22Rv1 (cell line): Measurements from ENCODE around the gene S100B.
A peak's percentile ranks its signal among the peaks of the same experiment; 100 is the strongest.

Experiments
- H3K27ac ChIP-seq: fragments of 450-650 bp; 2 replicates; pipeline ENCODE4 v1.5.1; 2017
- ZFX ChIP-seq: fragments of 450-650 bp; IDR thresholded peaks from 2 replicates; pipeline ENCODE4 v1.6.1; 2017; ENCODE audit warnings: antibody characterized with exemption, borderline replicate concordance
- TF ChIP-seq, protein P1 (sequence below): fragments of 450-650 bp; IDR thresholded peaks from 2 replicates; pipeline ENCODE4 v1.5.1; 2017; ENCODE audit warnings: mild to moderate bottlenecking

S100B gene

DNA sequence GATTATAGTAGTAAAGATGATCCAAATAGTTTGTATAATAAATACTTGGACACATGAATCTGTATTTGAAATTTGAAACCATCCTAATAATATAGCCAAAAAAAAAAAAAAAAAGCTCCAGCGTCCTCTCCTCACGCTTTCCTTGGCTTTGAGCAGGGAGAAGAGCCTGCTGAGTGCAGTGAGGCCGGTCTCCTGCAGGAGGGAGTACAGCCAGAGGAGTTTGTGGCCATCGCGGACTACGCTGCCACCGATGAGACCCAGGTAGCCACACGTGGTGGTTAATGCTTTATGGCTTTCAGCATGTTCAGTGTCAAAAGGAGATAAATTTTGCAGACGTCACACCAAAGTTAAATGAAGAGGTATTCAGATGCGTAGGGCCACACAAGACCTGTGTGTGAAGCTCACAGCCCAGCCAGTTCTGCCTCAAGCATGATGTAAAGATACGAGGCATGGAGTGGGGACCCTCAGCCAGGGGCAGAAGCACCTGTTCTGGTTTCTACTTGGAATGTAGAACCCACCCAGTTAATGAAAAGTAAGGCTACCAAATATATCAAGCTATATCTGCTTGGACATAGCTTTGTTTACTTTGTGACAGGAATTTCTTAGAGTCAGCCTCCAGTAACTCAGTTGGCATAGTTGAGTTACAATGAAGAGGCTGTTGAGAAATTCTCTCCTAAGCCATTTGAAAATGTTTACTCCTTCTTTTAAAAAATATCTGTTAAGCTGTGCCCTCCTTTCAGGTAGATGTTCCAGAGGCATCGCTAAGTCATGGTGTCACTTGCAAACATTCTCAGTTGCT, 38.7 kb upstream of the S100B start:
- no peak for TF ChIP-seq ZFX
- TF ChIP-seq, protein P1, sequence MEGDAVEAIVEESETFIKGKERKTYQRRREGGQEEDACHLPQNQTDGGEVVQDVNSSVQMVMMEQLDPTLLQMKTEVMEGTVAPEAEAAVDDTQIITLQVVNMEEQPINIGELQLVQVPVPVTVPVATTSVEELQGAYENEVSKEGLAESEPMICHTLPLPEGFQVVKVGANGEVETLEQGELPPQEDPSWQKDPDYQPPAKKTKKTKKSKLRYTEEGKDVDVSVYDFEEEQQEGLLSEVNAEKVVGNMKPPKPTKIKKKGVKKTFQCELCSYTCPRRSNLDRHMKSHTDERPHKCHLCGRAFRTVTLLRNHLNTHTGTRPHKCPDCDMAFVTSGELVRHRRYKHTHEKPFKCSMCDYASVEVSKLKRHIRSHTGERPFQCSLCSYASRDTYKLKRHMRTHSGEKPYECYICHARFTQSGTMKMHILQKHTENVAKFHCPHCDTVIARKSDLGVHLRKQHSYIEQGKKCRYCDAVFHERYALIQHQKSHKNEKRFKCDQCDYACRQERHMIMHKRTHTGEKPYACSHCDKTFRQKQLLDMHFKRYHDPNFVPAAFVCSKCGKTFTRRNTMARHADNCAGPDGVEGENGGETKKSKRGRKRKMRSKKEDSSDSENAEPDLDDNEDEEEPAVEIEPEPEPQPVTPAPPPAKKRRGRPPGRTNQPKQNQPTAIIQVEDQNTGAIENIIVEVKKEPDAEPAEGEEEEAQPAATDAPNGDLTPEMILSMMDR: no peak
- no peak overlapping the region for H3K27ac ChIP-seq

DNA sequence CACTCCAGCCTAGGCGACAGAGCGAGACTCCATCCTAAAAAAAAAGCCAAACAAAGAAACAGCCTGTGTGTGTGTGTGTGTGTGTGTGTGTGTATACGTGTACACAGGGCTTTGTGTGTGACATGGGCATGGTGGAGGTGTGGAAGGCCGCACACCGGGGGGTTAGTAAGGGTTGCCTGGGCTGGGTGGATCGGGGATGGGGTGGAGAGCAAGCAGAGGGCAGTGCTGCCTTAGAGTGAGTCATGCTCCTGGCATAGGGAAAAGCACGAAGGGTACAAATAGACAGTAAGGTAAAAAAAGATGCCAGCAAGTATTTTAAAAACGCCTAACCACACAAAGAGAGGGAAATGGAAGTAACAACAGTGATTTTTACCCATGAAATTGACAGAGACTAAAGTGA, 36.8 kb upstream of the S100B start:
- no peak for TF ChIP-seq ZFX
- TF ChIP-seq, protein P1: no peak
- no peak overlapping the region for H3K27ac ChIP-seq

DNA sequence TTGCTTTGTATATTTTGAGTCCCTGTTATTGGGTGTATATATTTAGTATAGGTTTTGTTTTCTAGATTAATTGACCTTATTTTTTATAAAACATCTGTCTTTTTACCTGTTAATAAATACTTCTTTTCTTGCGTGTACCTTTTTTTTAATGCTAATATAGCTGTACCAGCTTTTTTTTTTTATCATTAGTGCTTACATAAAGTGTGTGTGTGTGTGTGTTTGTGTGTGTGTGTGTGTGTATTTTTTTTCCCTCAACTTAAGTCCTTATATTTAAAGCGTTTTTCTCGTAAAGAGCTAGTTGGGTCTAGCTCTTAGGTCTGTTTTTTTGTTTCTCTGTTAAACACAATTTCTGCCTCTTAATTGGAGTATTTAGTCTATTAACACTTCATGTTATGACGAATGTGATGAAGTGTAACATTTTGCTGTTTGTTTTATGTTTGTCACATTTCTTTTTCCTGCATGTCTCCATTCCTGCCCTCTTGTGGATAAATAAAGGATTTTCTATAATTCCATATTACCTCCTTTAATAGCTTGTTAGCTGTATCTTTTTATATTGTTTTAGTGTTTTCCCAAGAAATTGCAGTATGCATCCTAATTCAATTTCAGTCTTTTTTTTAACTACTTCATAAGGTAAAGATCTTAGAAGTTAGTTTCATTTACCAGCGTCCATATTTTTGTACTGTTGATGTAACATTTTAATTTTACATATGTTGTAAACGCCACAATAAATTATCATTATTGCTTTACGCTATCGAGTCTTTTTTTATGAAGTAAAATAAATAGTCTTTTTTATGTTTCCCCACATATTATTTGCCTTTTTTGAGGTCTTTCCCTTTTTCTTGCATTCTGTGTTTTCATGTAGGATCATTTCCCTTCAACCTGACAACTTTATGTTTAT, 34.9 kb upstream of the S100B start:
- no peak overlapping the region for H3K27ac ChIP-seq

DNA sequence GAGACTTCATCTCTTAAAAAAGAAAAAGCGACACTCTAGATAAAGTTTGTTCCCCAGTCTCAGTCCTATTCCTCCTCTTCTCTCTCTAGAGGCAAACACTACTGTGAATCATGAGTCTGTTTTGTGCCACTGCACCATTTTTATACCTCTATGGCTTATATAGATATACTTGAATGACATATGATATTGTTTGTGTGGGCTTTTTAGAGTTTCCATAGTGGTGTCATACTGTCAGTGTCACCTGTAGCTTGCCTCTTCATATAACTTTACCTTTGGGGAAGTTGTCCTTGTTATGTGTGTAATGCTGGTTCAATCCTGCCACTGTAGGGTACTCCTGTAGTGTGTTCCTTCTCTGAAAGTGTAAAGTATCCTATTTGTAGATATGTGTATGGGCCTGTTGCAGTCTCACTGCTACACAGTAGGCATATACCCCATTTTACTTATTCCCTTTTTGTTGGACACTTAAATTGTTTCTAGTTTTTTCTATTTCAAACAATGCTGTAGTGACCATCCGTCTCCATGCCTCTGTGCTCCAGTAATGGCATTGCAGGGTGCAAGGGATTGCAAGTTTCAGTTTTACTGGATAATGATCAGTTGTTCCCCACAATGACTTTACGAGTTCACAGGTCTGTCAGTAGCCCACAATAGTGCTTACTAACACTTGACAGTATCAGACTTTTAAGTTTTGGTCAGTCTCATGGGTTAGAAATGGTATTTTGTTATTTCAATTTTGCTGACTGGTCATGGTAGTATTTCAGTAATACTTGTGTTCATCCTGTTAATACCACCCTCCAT, 33.3 kb upstream of the S100B start:
- TF ChIP-seq ZFX: no peak
- TF ChIP-seq, protein P1: no peak
- no peak overlapping the region for H3K27ac ChIP-seq

More for the DNA sequence above, 34.9 kb upstream of the S100B start:
- TF ChIP-seq ZFX: no peak
- TF ChIP-seq, protein P1: peak; percentile 53

DNA sequence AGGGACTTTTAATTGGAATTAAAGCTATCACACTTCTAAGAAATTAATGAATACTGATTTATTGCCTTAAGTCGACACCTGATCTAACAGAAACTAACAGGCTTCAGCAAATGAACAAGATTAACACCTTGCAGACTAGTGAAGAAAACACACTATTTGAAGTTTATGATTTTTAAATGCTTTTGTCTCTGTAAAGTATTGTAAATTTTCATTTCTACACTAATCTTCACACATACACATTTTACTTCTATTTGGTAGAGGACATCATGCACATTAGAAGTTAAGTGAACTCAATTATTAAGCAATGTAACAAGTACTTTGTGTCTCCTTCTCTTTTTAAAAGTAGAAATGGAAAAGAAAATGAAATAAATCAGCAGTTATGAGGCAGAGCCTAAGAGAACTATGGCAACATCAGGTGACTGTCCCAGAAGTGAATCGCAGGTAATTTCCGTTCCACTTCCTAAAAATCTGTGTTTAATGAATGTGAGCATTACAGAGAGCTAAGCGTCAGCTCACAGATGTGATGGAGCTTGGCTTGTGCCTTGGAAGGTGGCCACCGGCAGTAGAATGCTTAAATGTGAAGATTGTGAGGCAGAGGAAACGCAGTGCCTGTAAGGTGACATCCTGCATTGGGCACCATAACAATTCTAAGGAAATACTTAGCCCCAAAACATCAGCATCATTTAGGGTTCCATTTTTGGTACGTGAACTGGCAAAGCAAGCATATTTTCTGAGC, 31.8 kb upstream of the S100B start:
- H3K27ac ChIP-seq: peak overlapping the region; percentile 89; the same call in 1 of the 2 replicates
- TF ChIP-seq, protein P1: no peak
- TF ChIP-seq ZFX: no peak

DNA sequence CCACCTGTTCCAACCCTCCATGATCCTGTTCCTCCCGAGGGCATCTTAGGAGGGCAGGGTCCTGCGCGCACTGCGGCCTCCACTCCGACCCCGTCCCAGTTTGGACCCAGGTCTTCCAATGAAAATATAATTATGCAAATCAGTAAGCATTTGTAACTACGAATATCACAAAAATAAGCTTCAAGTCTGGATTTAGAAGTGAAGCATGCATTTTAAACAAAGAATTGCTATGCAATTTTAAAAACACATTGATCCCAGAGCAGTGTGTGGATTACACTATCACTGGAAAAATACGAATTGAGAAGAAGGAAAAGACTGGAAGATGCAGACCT, 31.3 kb upstream of the S100B start:
- TF ChIP-seq, protein P1: no peak
- no peak for TF ChIP-seq ZFX
- H3K27ac ChIP-seq: peak overlapping the region; percentile 89
